HG03159 (cell line): ENCODE data around the gene PRDM11.

ENCODE experiments used
- ATAC-seq: cut with Tn5 transposase; IDR thresholded peaks from one replicate; pipeline ENCODE4 v1.9.1; 2021; ENCODE audit warnings: mild to moderate bottlenecking, moderate library complexity; ENCODE audit not compliant: unreplicated experiment

The PRDM11 gene

GRCh38 chr11:45174168-45174835, 27.9 kb downstream of the PRDM11 start:
- no peak for ATAC-seq

DNA sequence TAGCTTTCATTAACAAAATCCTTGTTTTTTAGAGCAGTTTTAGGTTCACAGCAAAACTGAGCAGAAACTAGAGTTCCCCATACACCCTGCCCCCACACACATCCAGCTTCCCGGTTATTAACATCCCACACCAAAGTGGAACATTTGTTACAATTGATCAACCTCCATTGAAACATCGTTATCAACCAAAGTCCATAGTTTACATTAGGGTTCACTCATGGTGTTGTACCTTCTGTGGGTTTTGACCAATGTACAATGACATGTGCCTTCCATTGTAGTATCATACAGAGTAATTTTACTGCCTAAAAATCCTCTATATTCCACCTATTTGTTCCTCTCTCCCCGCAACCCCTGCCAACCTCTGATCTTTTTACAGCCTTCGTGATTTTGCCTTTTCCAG, 28.5 kb downstream of the PRDM11 start:
- no peak for ATAC-seq

DNA sequence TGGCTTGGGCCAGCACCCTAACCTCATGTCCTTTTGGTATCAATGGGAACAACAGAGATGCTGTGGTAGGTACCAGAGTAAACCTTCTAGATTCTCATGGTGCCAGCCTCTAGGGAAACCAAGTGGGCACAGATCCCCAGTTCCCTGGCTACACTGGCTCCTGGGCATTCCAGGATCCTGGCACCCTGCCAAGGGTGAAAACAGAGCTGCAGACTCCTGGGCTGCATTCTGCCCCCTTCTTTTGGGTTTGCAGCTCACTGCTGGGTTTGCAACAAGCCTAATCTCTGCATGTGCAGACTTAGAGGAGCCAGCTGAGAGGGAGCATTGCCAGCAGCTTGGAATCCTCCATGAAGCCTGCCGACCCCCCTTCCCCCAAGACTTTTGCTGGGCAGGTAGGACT, 30.6 kb downstream of the PRDM11 start:
- no peak for ATAC-seq

GRCh38 chr11:45178223-45178622, 31.8 kb downstream of the PRDM11 start:
- no peak for ATAC-seq

DNA sequence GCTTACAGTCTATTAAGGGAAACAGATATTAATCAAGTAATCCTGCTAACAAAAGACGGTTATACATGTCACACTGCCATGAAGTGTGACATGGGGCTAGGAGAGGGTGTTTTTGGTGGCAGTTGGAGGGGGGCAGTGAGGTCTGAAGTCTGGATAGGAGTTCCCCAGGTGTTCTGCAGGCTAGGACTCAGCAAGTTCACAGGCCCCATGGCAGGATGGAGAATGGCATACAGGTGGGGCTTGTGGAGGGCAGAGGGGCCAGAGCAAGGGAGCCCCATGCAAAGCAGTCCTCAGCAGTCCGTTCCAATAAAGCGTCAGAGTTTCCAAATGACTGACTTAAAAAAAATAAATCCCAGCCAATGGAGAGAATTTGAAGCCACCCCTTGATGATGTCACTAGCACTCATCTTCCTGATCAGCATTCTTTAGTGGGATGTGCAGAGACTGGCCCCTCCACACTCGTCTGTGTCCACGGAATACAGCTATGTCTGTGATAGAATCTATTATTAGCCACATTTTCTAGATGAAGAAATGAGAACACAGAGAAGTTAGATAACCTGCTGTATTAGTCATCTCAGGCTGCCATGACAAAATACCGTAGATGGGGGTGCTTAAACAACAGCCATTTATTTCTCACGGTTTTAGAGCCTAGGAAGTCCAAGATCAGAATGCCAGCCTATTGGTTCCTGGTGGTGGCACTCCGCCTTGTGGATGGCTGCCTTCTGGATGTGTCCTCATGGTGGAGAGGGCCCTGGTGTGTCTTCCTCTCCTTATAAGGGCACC, 32.6 kb downstream of the PRDM11 start:
- ATAC-seq = no peak

DNA sequence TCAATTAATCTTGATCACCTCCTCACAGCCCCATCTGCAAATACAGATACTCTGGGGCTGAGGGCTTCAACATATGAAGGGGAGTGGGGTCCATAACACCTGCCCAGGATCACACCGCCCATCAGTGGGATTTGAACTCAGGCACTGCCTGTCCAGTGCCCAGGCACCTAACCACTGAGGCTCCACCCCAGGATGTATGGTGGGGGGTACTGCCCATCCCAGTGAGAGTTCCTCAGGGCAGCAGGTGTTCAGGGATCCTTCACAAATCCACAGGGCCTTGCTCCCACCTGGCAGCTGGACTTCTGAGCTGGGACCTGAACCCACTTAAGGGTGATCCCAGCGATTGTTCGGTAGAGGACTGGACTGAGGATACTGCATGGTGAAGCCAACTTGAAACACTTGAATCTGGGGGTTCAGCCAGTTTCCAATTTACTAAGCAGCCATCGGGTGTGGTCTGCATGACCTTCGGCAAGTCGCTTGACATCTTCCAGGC, 33.3 kb downstream of the PRDM11 start:
- no peak for ATAC-seq

GRCh38 chr11:45180179-45180847, 33.9 kb downstream of the PRDM11 start:
- no peak for ATAC-seq

DNA sequence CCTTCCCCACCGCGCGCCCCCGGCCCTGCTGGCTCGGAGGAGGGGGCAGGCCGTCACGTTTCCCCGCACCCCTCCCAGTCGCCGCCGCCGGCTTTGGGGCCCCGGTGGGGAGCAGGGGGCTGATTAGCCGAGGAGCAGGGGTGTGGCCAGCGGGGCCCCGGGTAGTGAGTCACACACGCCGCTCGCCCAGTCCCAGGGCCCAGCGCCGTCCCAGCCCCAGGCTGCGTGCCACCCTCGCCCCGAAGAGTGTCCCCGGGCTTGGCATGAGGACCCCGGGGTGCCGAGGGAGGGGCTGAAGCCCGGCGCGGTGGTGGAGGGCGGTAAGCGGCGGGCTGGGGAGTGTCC, 34.4 kb downstream of the PRDM11 start:
- ATAC-seq = no peak

GRCh38 chr11:45181193-45181888, 34.9 kb downstream of the PRDM11 start:
- ATAC-seq = no peak

GRCh38 chr11:45181889-45182550, 35.6 kb downstream of the PRDM11 start:
- no peak for ATAC-seq

DNA sequence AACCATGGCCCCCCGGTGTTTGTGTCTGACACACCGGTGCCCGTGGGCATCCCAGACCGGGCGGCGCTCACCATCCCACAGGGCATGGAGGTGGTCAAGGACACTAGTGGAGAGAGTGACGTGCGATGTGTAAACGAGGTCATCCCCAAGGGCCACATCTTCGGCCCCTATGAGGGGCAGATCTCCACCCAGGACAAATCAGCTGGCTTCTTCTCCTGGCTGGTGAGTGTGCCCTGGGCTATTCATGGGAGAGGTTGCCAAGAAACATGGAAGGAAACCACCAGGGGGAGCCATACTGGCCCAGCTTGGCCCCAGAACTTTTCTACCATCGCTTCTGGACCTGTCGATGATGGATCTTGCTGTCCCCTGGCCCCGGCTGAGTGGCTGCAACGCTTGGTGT, 36.5 kb downstream of the PRDM11 start:
- ATAC-seq = no peak

DNA sequence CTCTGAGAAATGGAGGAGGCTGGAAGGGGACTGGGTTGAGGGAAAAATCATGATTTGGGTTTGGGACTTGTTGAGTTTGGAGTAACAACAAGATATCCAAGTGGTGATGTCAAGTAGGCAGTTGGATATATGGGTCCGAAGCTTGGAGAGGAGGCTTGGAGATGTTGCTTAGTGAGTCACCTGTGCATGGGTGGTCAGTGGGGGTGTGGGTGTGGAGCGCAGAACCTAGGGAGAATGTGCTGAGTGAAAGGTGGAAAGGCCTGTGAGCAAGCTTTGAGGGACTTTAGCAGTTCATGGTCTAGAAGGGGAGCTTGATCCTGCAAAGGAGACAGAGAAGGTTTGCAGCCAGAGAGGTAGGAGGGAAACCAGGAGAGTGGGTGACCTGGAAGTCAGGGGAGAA, 38.2 kb downstream of the PRDM11 start:
- no peak for ATAC-seq

GRCh38 chr11:45185228-45185729, 38.8 kb downstream of the PRDM11 start:
- ATAC-seq = no peak

- ATAC-seq = no peak
Measured at GRCh38 chr11:45187375-45187774, 40.9 kb downstream of the PRDM11 start.

- ATAC-seq = no peak
Measured at GRCh38 chr11:45188127-45188526, 41.7 kb downstream of the PRDM11 start.

DNA sequence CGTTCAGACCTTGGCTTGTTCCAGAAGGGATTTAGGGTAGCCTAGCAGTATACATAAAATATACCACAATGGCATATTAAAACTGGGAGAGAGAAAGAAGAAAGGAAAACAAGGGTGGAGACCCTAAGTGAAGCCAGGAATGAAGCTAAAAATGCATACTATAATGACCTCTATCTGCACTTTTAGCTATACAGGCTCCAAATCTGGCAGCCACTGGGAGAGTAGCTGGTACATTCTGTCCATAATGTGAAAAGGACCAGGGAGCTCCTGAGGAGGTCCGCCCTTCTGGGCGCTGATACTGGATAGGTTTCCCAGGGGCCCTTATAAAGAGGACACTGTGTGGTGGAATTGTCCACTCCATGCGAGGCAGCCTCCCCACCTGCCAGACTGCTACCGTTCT, 42.8 kb downstream of the PRDM11 start:
- no peak for ATAC-seq

GRCh38 chr11:45193695-45194094, 47.3 kb downstream of the PRDM11 start:
- no peak for ATAC-seq

DNA sequence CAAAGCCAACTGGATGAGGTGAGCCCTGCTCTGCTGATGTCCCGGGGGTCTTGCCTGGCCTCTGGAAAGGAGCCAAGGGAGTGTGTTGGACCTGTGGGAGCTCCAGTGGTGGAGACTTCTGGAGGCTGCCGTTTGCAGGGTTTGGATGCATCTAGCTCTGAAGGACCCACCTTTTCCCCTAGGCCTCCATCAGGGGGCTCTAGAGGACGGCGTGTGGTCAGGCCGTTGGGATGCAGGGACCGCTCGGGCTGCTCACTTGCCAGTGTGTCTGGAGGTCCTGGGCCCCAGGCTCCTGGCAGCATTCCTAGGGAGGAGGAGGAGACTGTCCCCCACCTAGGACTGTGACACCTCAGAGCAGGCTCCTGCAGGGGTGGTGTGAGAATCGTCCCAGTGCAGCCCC, 58.3 kb downstream of the PRDM11 start:
- no peak for ATAC-seq

DNA sequence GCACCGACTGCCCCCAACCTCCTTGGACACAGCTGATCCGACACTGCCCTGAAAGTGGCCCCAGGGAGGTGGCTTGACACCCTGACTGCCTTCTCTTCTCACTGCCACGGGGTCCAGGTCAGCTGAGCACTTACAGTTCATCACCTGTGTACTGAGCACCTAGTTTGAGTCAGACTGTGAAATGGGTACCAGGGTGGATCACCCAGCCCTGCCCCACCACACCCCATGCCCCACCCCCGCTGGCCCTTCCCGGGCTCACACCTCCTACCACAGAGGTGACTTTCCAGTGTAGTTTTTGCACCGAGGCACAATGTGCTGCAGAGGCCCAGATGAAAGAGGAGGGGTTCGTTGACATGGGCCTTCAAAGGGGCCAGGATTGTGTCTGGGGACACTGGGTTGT, 59.5 kb downstream of the PRDM11 start:
- no peak for ATAC-seq

- no peak for ATAC-seq
Measured at GRCh38 chr11:45208135-45208534, 61.7 kb downstream of the PRDM11 start.
